Prostate gland (tissue), 2 donors: ENCODE data around the gene GLT1D1.
"Not testable (repeated sequence)": the region's sequence is repeated elsewhere in the genome, so short reads cannot be mapped to it uniquely, and the experiment has no call there.

Experiments used
- POLR2AphosphoS5 ChIP-seq: sonication (generic); formaldehyde crosslinking; IDR thresholded peaks from one replicate; pipeline ENCODE4 v1.6.1; 2017; ENCODE audit warnings: antibody characterized with exemption
- TF ChIP-seq, protein P1 (sequence below), 4 experiments: fragments of 200-600 bp in 2 of 4; fragments of 450-650 bp in 2 of 4; sonication (generic) in 2 of 4; IDR thresholded peaks; 1 replicate in 3 of 4; 2 replicates in 1 of 4; pipeline ENCODE4 v1.5.1; 2016 to 2019; ENCODE audit warnings: antibody characterized with exemption in 4 of 4, mild to moderate bottlenecking in 2 of 4, moderate library complexity in 2 of 4

DNA sequence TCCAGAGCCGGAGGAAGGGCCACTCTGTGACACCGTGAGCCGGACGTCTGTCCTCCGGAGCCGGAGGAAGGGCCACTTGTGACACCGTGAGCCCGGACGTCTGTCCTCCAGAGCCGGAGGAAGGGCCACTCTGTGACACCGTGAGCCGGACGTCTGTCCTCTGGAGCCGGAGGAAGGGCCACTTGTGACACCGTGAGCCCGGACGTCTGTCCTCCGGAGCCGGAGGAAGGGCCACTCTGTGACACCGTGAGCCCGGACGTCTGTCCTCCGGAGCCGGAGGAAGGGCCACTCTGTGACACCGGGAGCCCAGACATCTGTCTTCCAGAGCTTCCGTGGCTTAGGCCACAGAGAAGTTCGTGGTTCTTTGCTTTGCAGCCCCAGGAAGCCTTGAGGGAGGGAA, 6.6 kb upstream of the GLT1D1 start:
- TF ChIP-seq, protein P1, sequence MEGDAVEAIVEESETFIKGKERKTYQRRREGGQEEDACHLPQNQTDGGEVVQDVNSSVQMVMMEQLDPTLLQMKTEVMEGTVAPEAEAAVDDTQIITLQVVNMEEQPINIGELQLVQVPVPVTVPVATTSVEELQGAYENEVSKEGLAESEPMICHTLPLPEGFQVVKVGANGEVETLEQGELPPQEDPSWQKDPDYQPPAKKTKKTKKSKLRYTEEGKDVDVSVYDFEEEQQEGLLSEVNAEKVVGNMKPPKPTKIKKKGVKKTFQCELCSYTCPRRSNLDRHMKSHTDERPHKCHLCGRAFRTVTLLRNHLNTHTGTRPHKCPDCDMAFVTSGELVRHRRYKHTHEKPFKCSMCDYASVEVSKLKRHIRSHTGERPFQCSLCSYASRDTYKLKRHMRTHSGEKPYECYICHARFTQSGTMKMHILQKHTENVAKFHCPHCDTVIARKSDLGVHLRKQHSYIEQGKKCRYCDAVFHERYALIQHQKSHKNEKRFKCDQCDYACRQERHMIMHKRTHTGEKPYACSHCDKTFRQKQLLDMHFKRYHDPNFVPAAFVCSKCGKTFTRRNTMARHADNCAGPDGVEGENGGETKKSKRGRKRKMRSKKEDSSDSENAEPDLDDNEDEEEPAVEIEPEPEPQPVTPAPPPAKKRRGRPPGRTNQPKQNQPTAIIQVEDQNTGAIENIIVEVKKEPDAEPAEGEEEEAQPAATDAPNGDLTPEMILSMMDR (IDR thresholded peaks at IDR 0.05): not testable (repeated sequence)
- not testable (repeated sequence) for TF ChIP-seq POLR2AphosphoS5
